Activated CD4-positive, alpha-beta T cell treated with anti-CD3 and anti-CD28 coated beads for 36 hours (primary cell): ENCODE measurements around the gene SMG1. TPM values are rescaled to one million over a fixed set of nuclear protein-coding genes. Genes with fewer than 3 reads are reported as not detected.
"Not testable (repeated sequence)": the region's sequence is repeated elsewhere in the genome, so short reads cannot be mapped to it uniquely, and the experiment has no call there.

ENCODE experiments used
- ATAC-seq: fragments of 200-7000 bp; cut with Tn5 transposase; one replicate; pipeline ENCODE4 v1.10.0; 2021; ENCODE audit warnings: mild to moderate bottlenecking, moderate library complexity
- CTCF ChIA-PET: fragments of 350-600 bp; sonication (Branson Sonifier 250); formaldehyde crosslinking; loops from one replicate; lab custom pipeline; 2021; ENCODE audit warnings: antibody characterized with exemption; lab: Charles Lee
- POLR2A ChIA-PET: fragments of 350-600 bp; sonication (Branson Sonifier 250); formaldehyde crosslinking; loops from one replicate; lab custom pipeline; 2021; ENCODE audit warnings: antibody characterized with exemption, inconsistent platforms; lab: Charles Lee
- DNase-seq: peaks from one replicate; pipeline ENCODE4 v3.0.0-alpha.2; 2020
- H3K27ac Mint-ChIP-seq: one replicate; pipeline ENCODE4 v1.8.0; 2021; ENCODE audit warnings: mixed read lengths
- H3K27me3 Mint-ChIP-seq: one replicate; pipeline ENCODE4 v1.8.0; 2021; ENCODE audit warnings: mixed read lengths
- H3K36me3 Mint-ChIP-seq: one replicate; pipeline ENCODE4 v1.8.0; 2021; ENCODE audit warnings: low read depth, mixed read lengths
- H3K4me1 Mint-ChIP-seq: one replicate; pipeline ENCODE4 v1.8.0; 2021; ENCODE audit warnings: mixed read lengths
- H3K4me3 Mint-ChIP-seq: one replicate; pipeline ENCODE4 v1.8.0; 2021; ENCODE audit warnings: mild to moderate bottlenecking, moderate library complexity, mixed read lengths
- H3K9me3 Mint-ChIP-seq: one replicate; pipeline ENCODE4 v1.8.0; 2021; ENCODE audit warnings: low read depth, mixed read lengths
- intact Hi-C, 2 experiments: fragments of 100-400 bp; cut with DNase I in 1 of 2; cut with micrococcal nuclease in 1 of 2; formaldehyde crosslinking; loops; one replicate each; pipeline versions ENCODE4 v1.14.2 to v1.15.1; 2022 to 2024; cut with DNase I, micrococcal nuclease
- total RNA-seq, 2 experiments: library from RNA; stranded (reverse); gene quantifications; one replicate each; pipeline ENCODE4 v1.2.3, GENCODE V29; 2021

SMG1 gene
- total RNA-seq, 2 experiments from 2014 or later = 82.2 to 101 TPM

- CTCF ChIA-PET, H3K36me3 Mint-ChIP-seq, H3K27ac Mint-ChIP-seq, H3K27me3 Mint-ChIP-seq, POLR2A ChIA-PET, intact Hi-C loops, H3K9me3 Mint-ChIP-seq, H3K4me3 Mint-ChIP-seq: not testable (repeated sequence)
- peaks cover 12% of the 10 kb centered on the region for H3K4me1 Mint-ChIP-seq
- ATAC-seq (peak; percentile 45), DNase-seq (peak; percentile 24)
Measured at GRCh38 chr16:18757960-18758660, 168.1 kb downstream of the SMG1 start.

GRCh38 chr16:18756639-18757038 lies 169.6 kb downstream of the SMG1 start:
- intact Hi-C loops = not testable (repeated sequence)

More at GRCh38 chr16:18756639-18757038, 169.6 kb downstream of the SMG1 start:
- H3K36me3 Mint-ChIP-seq, H3K27me3 Mint-ChIP-seq, ATAC-seq, CTCF ChIA-PET, DNase-seq, POLR2A ChIA-PET, H3K9me3 Mint-ChIP-seq, H3K4me3 Mint-ChIP-seq: not testable (repeated sequence)
- Mint-ChIP-seq H3K4me1 (peaks cover 12% of the 10 kb centered on the region), H3K27ac (peak overlapping the region; percentile 67)

Other genes starting within 250 kb of the SMG1 start
- gene RPS15A, start 136.1 kb downstream of the SMG1 start, total RNA-seq = 1,000 to 10,000 TPM; 1,904 to 2,150 TPM
- gene ARL6IP1, start 124.9 kb downstream of the SMG1 start, total RNA-seq = 100 to 1,000 TPM in 1 of 2 experiments, 10 to 100 TPM in 1; 92.0 to 102 TPM
- gene TMC7, start 57.5 kb upstream of the SMG1 start, total RNA-seq = not detected
- gene COQ7, start 141.2 kb upstream of the SMG1 start, total RNA-seq = 10 to 100 TPM; 13.2 to 16.0 TPM
- gene ITPRIPL2, start 187.6 kb upstream of the SMG1 start, total RNA-seq = 1 to 10 TPM; 2.4 to 4.2 TPM
- gene SYT17, start 241.8 kb upstream of the SMG1 start, total RNA-seq = not detected